Adrenal gland (tissue), 5 donors: ENCODE results near the gene CATSPERZ.

ENCODE experiments used
- CTCF ChIP-seq, 6 experiments: fragments of 450-650 bp in 4 of 6; fragments of 200-600 bp in 2 of 6; sonication (generic) in 1 of 6; IDR thresholded peaks; 1 replicate in 5 of 6; 2 replicates in 1 of 6; pipeline versions ENCODE4 v1.5.1 to v1.8.0; 2016 to 2021; ENCODE audit warnings: antibody characterized with exemption in 6 of 6, mild to moderate bottlenecking in 2 of 6, moderate library complexity in 1 of 6
- POLR2A ChIP-seq, 2 donors: fragments of 450-650 bp; IDR thresholded peaks; one replicate each; pipeline ENCODE4 v1.6.1; 2017; ENCODE audit warnings: antibody characterized with exemption in 2 of 2, mild to moderate bottlenecking in 2 of 2, moderate library complexity in 1 of 2
- donor health status: DM: no; HTN: no; CAD: no.

DNA sequence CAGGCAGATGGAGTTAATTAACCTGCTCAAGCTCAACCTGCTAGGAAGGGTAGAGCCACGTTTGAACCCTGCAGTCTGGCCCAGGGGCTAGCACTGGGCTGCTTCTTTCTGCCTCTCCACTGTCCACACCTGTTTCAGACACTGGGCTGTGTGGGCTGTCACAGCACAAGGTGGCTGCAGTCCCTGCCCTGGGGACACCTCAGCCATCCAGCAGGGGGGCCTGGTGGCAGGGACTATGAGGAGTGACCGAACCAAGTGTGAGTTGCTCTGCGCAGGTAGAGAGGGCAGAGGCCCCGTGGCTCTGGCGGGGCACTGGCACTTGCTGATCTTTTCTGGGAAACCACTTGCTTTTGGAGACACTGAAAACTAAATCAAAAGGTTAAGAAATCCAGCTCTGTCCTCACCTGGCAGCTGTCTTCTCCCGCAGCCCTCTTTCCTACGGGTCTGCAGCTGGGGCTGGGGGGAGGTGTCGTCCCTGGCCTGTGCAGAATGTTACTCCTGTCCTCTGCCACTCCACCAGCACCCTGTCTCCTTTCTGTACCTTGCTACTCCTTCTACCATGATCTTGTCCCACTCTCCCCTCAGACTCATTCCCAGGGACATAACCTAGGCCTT, 21.5 kb upstream of the CATSPERZ start:
- TF ChIP-seq POLR2A (IDR thresholded peaks at IDR 0.05) = no peak
- TF ChIP-seq CTCF (IDR thresholded peaks at IDR 0.05) = no peak
